AG09309 (cell line): Measurements from ENCODE around the gene MXD1.

Experiments used
- DNase-seq: peaks from one replicate; pipeline ENCODE4 v3.0.0-alpha.2; 2010; ENCODE audit warnings: low read depth
- H3K4me3 ChIP-seq: 2 replicates; pipeline ENCODE4 v1.5.1; 2011; ENCODE audit warnings: mild to moderate bottlenecking, low read depth, low read length, moderate library complexity; ENCODE audit not compliant: control insufficient read depth
- CTCF ChIP-seq: IDR thresholded peaks from 2 replicates; pipeline ENCODE4 v1.5.1; 2011; ENCODE audit warnings: mild to moderate bottlenecking, low read depth, low read length, inconsistent platforms; ENCODE audit not compliant: insufficient read depth, control insufficient read depth; ENCODE audit errors: missing control alignments

MXD1 gene

GRCh38 chr2:69985216-69985615, 70.3 kb downstream of the MXD1 start:
- DNase-seq, result no peak
- TF ChIP-seq CTCF, result no peak
- H3K4me3 ChIP-seq, result no peak overlapping the region

- DNase-seq, result peak; percentile 67
Observed at GRCh38 chr2:69985688-69986087, 70.8 kb downstream of the MXD1 start.

GRCh38 chr2:69986691-69987090, 71.8 kb downstream of the MXD1 start:
- no peak overlapping the region for H3K4me3 ChIP-seq
- TF ChIP-seq CTCF, result no peak
- no peak for DNase-seq

More at GRCh38 chr2:69985688-69986087, 70.8 kb downstream of the MXD1 start:
- no peak overlapping the region for H3K4me3 ChIP-seq
- no peak for TF ChIP-seq CTCF

GRCh38 chr2:69988086-69988635, 73.3 kb downstream of the MXD1 start:
- no peak overlapping the region for H3K4me3 ChIP-seq
- no peak for DNase-seq
- no peak for TF ChIP-seq CTCF

GRCh38 chr2:69989009-69989408, 74.1 kb downstream of the MXD1 start:
- no peak for DNase-seq
- TF ChIP-seq CTCF, result no peak
- H3K4me3 ChIP-seq, result no peak overlapping the region

- no peak for TF ChIP-seq CTCF
- no peak overlapping the region for H3K4me3 ChIP-seq
- no peak for DNase-seq
Observed at GRCh38 chr2:69989441-69990105, 74.7 kb downstream of the MXD1 start.
